B cell (primary cell): ENCODE results near the gene SAMSN1.

ENCODE experiments used
- CTCF ChIP-seq: fragments of 200-600 bp; IDR thresholded peaks from one replicate; pipeline ENCODE4 v1.8.0; 2022; ENCODE audit warnings: antibody characterized with exemption, mild to moderate bottlenecking
- EZH2 ChIP-seq: IDR thresholded peaks from 2 replicates; pipeline ENCODE4 v1.6.1; 2012; ENCODE audit warnings: borderline replicate concordance, low read depth, mild to moderate bottlenecking, moderate library complexity, low read length; ENCODE audit not compliant: insufficient read depth, poor library complexity, severe bottlenecking

- no peak for TF ChIP-seq EZH2
- TF ChIP-seq CTCF = no peak
Measured at GRCh38 chr21:14500873-14501272, 45.2 kb downstream of the SAMSN1 start.
